ENCODE measurements around the gene PRKAR1B.

- no peak for TF ChIP-seq TAF1 (IDR thresholded peaks at IDR 0.05; ENCODE audit: low read depth)
- TF ChIP-seq, protein P1, sequence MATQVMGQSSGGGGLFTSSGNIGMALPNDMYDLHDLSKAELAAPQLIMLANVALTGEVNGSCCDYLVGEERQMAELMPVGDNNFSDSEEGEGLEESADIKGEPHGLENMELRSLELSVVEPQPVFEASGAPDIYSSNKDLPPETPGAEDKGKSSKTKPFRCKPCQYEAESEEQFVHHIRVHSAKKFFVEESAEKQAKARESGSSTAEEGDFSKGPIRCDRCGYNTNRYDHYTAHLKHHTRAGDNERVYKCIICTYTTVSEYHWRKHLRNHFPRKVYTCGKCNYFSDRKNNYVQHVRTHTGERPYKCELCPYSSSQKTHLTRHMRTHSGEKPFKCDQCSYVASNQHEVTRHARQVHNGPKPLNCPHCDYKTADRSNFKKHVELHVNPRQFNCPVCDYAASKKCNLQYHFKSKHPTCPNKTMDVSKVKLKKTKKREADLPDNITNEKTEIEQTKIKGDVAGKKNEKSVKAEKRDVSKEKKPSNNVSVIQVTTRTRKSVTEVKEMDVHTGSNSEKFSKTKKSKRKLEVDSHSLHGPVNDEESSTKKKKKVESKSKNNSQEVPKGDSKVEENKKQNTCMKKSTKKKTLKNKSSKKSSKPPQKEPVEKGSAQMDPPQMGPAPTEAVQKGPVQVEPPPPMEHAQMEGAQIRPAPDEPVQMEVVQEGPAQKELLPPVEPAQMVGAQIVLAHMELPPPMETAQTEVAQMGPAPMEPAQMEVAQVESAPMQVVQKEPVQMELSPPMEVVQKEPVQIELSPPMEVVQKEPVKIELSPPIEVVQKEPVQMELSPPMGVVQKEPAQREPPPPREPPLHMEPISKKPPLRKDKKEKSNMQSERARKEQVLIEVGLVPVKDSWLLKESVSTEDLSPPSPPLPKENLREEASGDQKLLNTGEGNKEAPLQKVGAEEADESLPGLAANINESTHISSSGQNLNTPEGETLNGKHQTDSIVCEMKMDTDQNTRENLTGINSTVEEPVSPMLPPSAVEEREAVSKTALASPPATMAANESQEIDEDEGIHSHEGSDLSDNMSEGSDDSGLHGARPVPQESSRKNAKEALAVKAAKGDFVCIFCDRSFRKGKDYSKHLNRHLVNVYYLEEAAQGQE (IDR thresholded peaks at IDR 0.05; ENCODE audit: low read depth) = no peak
- no peak for TF ChIP-seq YY1 (IDR thresholded peaks at IDR 0.05; ENCODE audit: low read depth)
- TF ChIP-seq RAD21 (IDR thresholded peaks at IDR 0.05; ENCODE audit: low read depth) = no peak
Observed at GRCh38 chr7:734808-735207, 7.7 kb upstream of the PRKAR1B start.
